ENCODE measurements around the gene TRUB1. TPM values are rescaled to one million over a fixed set of nuclear protein-coding genes. Genes with fewer than 3 reads are reported as not detected.
"Not testable (repeated sequence)": the region's sequence is repeated elsewhere in the genome, so short reads cannot be mapped to it uniquely, and the experiment has no call there.

TRUB1 gene
- 10 to 100 TPM; 17.1 to 18.5 TPM for total RNA-seq

DNA sequence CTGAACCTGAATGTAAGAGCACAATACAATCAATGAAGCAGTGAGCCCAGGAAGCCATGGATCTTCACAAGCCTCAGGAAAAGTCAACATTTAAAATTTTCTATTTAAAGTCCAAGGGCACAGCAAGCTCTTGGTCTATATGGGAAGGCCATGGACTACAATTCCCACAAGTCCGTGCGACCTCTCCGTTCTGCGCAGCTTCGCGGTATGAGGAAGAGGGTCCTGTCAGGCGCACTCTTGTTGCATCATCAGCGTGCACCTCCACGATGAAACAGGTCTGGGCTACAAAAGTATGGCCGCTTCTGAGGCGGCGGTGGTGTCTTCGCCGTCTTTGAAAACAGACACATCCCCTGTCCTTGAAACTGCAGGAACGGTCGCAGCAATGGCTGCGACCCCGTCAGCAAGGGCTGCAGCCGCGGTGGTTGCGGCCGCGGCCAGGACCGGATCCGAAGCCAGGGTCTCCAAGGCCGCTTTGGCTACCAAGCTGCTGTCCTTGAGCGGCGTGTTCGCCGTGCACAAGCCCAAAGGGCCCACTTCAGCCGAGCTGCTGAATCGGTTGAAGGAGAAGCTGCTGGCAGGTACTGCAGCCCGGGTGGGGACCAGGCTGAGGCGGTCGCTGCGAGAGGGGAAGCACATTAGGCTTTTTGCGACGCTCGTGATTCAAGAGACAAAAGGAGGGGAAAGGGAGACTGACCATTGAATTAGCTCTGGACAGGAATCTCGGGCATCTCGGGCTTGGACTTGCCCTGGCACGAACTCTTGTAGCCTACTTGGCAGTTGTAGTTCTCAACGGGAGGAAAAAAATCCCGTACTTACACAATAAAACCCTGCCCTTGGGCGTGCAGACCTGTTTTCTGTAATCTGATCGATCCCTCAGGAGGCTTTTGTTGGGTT is at the start of gene TRUB1:
TSS of gene TRUB1 (plus strand) at position 234 of the 894 bp plus-strand sequence. CDS start at position 293, 59 bp downstream.
- H3K4me1 Mint-ChIP-seq, result peaks cover 33% of the 10 kb centered on the region
- peak; percentile 85 for DNase-seq
- H3K27ac Mint-ChIP-seq, result peak within 1 kb of the TSS; percentile 92
- H3K4me3 Mint-ChIP-seq, result peak within 1 kb of the TSS; percentile 95
- peaks cover 10% of the 10 kb centered on the region for H3K36me3 Mint-ChIP-seq
- H3K27me3 Mint-ChIP-seq, result no peaks in the 10 kb centered on the region
- no peaks in the 10 kb centered on the region for H3K9me3 Mint-ChIP-seq

DNA sequence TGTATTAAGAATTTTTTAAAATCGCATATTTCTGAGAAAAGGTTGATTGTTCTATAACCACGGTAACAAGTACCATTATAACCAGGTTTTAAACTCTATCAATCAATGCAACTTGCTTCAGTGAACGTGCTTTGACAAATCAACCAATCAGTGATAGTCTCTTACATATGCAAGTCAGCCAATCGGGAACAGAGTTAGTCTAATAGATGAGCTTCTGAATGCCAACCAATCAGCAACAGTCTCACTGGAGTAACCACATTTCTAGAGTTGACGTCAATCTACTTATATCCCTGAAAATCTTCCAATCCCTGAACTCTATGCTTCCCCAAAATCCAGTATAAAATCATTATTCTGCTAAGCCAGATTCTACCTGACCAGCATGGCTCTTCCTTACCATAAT is 44.7 kb upstream of the TRUB1 start:
- H3K4me3 Mint-ChIP-seq, result no peak overlapping the region
- no peaks in the 10 kb centered on the region for H3K4me1 Mint-ChIP-seq
- peaks cover 3% of the 10 kb centered on the region for H3K27me3 Mint-ChIP-seq
- H3K27ac Mint-ChIP-seq, result no peak overlapping the region
- H3K36me3 Mint-ChIP-seq, result no peaks in the 10 kb centered on the region
- H3K9me3 Mint-ChIP-seq, result no peaks in the 10 kb centered on the region
- no peak for DNase-seq

DNA sequence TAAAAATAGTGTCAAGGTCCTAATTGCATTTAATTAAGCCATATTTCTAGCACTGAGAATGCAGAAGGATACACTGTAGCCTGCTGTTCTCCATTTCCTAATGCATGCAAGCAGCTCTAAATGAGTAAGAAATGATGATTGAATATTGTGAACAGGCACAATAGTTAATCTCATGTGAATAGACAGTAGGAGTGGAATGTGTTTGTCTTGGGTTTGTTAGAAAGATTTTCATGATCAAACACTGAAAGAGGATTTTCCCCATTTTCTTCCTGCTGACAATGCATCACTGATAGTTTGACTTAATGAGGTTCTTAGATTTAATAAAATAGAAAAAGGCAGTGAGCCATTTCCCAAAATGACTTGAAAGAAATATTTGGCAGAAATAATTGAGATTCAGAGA is 43.1 kb upstream of the TRUB1 start:
- no peaks in the 10 kb centered on the region for H3K4me1 Mint-ChIP-seq
- no peak overlapping the region for H3K4me3 Mint-ChIP-seq
- H3K27ac Mint-ChIP-seq, result no peak overlapping the region
- no peaks in the 10 kb centered on the region for H3K27me3 Mint-ChIP-seq
- no peaks in the 10 kb centered on the region for H3K36me3 Mint-ChIP-seq
- no peaks in the 10 kb centered on the region for H3K9me3 Mint-ChIP-seq
- no peak for DNase-seq

DNA sequence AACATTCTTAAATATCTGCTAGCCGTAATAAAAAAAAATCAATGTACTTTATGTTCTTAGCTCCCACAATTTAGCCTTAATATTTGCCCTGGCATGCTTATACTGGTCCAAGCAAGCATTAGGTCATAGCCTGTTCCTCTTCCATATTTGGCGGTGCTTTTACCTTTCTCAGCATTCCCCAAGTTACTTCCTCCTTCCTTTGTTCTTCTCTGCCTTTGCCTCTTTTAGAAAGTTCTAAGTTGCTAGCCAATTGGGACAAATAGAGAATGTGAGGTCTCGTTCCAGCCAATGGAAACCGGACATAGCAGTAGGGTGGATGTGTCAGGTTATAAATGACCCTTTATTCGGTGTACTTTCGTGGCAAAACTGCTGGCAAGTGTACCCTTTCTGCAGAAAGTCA is 41.0 kb upstream of the TRUB1 start:
- H3K27me3 Mint-ChIP-seq, H3K36me3 Mint-ChIP-seq, H3K4me3 Mint-ChIP-seq, H3K9me3 Mint-ChIP-seq, H3K4me1 Mint-ChIP-seq, DNase-seq, H3K27ac Mint-ChIP-seq: not testable (repeated sequence)

DNA sequence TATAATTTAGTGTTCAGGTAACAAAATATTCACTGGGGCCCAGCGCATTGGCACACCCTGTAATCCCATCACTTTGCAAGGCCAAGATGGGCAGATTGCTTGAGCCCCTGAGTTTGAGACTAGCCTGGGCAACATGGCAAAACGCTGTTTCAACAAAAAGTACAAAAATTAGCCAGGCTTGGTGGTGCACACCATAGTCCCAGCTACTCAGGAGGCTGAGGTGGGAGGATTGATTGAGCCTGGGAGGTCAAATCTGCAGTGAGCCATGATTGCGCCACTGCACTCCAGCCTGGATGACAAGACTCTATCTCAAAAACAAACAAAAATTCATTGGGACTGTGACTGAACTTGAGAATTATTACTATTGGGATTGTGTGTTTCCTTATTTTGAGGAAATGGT is 40.4 kb upstream of the TRUB1 start:
- Mint-ChIP-seq H3K27me3 (peaks cover 4% of the 10 kb centered on the region), H3K4me1 (no peaks in the 10 kb centered on the region)

DNA sequence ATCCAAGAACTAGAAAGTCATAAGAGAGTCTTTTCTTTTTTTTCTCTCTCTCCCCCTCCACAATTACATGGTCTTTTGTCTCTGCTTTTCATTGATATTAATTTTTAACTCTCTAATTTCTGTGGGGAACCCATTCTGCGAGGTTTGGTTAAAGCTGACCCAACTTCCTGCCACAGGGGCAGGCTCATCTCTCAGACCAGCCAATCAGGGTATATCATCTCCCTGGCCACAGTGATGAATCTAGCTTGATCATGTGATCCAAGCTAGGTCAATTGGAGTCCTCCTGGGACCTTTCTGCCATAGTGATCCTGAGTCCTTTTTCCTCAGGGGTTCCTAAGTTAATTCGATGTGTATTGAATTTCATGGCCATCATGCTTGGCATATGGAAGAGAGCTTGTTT is 38.0 kb upstream of the TRUB1 start:
- Mint-ChIP-seq H3K9me3 (no peaks in the 10 kb centered on the region), H3K27ac (no peak overlapping the region), H3K4me1 (no peaks in the 10 kb centered on the region), H3K27me3 (peaks cover 4% of the 10 kb centered on the region), H3K36me3 (no peaks in the 10 kb centered on the region), H3K4me3 (no peak overlapping the region)
- no peak for DNase-seq

More for the DNA sequence above, 40.4 kb upstream of the TRUB1 start:
- no peak for DNase-seq
- Mint-ChIP-seq H3K27ac (no peak overlapping the region), H3K36me3 (no peaks in the 10 kb centered on the region), H3K4me3 (no peak overlapping the region), H3K9me3 (no peaks in the 10 kb centered on the region)

DNA sequence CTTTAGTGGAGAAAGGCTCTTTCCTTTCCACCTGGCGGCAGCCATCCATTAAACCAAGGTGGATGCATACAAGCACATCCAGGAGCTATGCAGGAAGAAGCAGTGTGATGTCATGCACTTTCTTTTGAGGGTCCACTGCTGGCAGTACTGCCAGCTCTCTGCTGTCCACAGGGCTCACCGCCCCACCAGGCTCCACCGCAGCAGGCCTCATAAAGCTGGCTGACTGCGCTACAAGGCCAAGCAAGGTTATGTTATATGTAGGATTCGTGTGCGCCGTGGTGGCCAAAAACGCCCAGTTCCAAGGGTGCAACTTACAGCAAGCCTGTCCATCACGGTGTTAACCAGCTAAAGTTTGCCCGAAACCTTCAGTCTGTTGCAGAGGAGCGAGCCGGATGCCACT is 37.3 kb upstream of the TRUB1 start:
- Mint-ChIP-seq H3K4me3 (no peak overlapping the region), H3K27me3 (peaks cover 4% of the 10 kb centered on the region), H3K4me1 (no peaks in the 10 kb centered on the region), H3K27ac (no peak overlapping the region), H3K9me3 (no peaks in the 10 kb centered on the region), H3K36me3 (no peaks in the 10 kb centered on the region)
- no peak for DNase-seq

DNA sequence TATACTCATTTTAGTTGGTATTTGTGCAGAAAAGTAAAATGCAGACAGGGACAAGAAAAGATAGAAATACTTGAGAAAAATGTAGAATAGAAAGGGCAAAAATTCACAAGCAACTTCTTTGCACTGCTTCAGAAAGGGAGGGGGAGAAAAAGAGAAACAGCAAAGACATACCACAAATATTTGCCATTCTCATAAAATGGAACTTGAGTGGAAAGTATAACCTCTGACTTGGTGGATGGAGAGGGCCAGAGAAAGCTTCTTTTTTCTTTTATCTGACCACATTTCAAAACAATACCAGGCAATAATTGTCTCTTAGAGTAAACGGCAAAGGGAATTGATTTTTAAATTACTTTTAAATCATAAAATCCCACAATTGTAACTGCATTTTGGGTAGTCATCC is 35.8 kb upstream of the TRUB1 start:
- H3K27ac Mint-ChIP-seq, result no peak overlapping the region
- no peaks in the 10 kb centered on the region for H3K36me3 Mint-ChIP-seq

DNA sequence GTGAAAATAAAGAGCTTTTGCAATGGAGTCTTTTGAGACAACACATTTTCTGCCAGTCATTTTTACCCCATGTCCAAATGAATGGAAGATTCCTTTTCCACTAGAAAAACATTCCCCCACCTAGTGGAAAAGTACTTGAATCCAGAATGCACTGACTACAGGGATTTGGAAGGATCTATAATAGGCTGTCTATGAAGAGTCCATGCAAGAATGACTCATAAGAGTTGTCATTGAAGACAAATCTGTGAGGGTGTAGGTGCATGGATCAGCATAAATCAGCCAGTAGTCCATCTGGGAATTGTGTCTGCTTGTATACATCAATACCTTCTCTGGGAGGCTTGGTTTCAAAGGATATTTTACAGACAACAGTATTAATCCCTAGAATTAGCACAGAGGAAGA is 32.5 kb upstream of the TRUB1 start:
- no peak overlapping the region for H3K4me3 Mint-ChIP-seq
- H3K27me3 Mint-ChIP-seq, result peaks cover 4% of the 10 kb centered on the region
- no peaks in the 10 kb centered on the region for H3K4me1 Mint-ChIP-seq
- no peak overlapping the region for H3K27ac Mint-ChIP-seq
- no peaks in the 10 kb centered on the region for H3K9me3 Mint-ChIP-seq
- no peak for DNase-seq
- no peaks in the 10 kb centered on the region for H3K36me3 Mint-ChIP-seq

More for the DNA sequence above, 35.8 kb upstream of the TRUB1 start:
- H3K27me3 Mint-ChIP-seq, result peaks cover 4% of the 10 kb centered on the region
- H3K4me3 Mint-ChIP-seq, result no peak overlapping the region
- H3K9me3 Mint-ChIP-seq, result no peaks in the 10 kb centered on the region
- no peaks in the 10 kb centered on the region for H3K4me1 Mint-ChIP-seq
- no peak for DNase-seq

DNA sequence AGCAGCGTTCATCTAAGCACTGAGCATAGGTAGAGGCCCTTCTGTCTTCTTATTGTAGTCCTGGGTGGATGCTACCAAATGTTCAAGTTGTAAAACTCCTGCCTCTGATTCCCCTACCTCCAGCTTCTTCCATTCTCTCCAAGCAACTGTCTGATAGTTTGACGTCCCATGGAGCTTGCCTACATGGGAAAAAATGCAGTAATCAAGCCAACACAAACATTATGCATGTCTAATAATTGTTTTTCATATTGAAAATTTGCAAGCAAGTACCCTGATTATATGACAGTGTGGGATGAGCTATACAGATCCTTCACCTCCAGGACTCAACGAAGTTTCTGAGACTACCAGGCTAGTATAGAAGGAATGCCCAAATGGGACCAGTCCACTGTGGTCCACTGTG is 31.0 kb upstream of the TRUB1 start:
- Mint-ChIP-seq H3K27ac (no peak overlapping the region), H3K4me3 (no peak overlapping the region), H3K36me3 (no peaks in the 10 kb centered on the region), H3K9me3 (no peaks in the 10 kb centered on the region), H3K4me1 (no peaks in the 10 kb centered on the region), H3K27me3 (peaks cover 3% of the 10 kb centered on the region)
- no peak for DNase-seq

DNA sequence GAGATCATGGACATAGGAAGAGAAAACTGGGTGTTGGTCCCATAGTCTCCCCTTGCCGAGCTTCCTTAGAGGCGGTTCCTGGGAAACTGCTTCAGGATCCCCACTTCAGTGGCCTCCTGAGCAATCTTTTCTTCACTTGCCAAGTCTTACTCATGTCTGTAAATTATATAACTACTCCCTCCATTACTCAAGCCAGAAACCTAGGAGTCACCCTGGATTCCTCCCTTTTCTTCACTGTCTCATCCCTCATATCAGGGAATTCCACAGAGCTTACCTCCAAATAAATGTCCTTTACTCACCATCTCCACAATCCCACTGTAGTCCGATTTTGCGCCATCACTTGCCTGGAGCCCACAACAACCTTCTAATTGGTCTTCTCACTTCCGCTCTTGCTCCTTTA is 29.1 kb upstream of the TRUB1 start:
- Mint-ChIP-seq H3K27ac (no peak overlapping the region), H3K4me3 (no peak overlapping the region), H3K9me3 (no peaks in the 10 kb centered on the region), H3K27me3 (no peaks in the 10 kb centered on the region), H3K4me1 (peaks cover 2% of the 10 kb centered on the region), H3K36me3 (no peaks in the 10 kb centered on the region)
- no peak for DNase-seq

DNA sequence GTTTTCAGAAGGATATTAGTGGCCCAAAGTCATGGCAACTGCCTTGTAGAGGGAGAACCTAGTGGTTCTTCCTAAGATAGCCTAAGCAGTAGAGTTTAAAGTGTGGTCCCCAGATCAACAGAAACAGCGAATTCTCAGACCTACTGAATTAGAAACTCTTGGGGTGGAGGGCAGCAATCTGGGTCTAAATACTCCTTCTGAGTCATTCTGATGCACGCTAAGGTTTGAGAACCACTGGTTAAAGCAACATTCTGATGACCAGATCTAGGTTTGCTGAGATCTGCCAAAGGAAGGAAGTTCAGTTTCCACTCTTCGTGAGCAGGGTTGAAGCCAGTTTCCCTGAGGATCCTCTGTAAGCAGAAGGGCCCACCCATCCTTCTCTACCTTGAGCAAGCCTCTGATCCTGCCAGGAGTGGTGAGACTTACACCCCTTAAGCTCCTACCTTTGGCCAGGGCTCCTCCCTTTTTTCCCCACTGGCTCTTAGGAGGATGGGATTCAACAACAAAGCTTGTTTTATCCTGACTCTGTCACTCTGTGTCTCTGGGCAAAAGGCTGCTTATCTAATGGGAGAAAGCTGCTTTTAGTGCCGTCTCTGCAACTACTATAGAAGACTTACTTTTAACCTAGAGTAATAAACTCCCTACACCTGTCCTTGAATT is 26.8 kb upstream of the TRUB1 start:
- Mint-ChIP-seq H3K4me1 (peaks cover 9% of the 10 kb centered on the region), H3K27ac (no peak overlapping the region), H3K4me3 (no peak overlapping the region), H3K27me3 (no peaks in the 10 kb centered on the region), H3K9me3 (no peaks in the 10 kb centered on the region), H3K36me3 (no peaks in the 10 kb centered on the region)
- DNase-seq, result no peak

DNA sequence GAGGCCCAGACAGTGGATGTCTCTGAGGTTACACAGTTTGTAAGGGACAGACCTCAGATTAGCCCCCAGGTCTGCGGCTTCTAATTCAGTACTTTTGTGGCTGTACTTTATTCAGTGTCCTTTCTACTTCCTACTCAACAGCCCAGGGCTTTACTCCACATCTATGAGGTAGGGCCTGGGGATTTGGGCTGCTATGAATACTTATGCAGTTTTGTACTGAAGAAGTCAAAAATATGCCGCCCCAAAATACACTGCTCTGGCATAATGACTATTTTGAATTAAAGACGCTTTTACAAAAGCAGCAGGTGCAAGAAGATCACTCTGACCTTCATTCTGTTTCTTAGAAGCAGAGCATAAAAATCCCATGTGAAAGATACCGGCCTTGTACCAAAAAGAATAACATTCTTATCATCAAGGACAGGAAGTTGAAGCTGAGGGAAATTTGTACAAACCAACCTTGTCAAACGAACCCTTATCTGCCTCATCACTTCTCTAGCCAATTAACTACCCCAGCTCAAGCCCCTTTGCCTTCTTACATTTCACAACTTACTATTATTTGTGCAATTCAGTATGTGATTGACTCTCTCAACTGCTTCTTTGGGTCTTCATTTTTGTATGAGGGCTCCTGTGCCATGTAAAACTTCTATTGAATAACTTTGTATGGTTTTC is 26.1 kb upstream of the TRUB1 start:
- H3K27me3 Mint-ChIP-seq, result no peaks in the 10 kb centered on the region
- no peak overlapping the region for H3K4me3 Mint-ChIP-seq
- no peak overlapping the region for H3K27ac Mint-ChIP-seq
- H3K4me1 Mint-ChIP-seq, result peaks cover 9% of the 10 kb centered on the region
- no peaks in the 10 kb centered on the region for H3K9me3 Mint-ChIP-seq
- no peak for DNase-seq
- no peaks in the 10 kb centered on the region for H3K36me3 Mint-ChIP-seq

DNA sequence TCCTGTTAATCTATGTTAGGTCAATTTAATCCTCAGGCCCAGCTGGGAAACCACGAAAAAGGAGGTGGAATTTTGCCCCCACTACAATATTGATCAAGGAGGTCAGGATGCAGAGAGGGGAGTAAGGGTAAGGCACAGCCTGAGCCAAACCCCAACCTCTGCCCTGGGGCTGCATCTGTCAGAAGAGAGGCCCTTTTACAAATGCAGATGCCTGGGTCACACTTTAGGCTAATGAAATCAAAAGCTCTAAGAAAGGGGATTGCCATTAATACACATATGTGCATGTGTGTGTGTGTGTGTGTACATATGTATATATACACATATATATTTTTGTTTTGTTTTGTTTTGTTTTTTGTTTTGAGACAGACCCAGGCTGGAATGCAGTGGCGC is 25.5 kb upstream of the TRUB1 start:
- Mint-ChIP-seq H3K4me3 (no peak overlapping the region), H3K9me3 (no peaks in the 10 kb centered on the region), H3K27me3 (no peaks in the 10 kb centered on the region), H3K36me3 (no peaks in the 10 kb centered on the region), H3K27ac (no peak overlapping the region), H3K4me1 (peaks cover 9% of the 10 kb centered on the region)
- DNase-seq, result no peak

DNA sequence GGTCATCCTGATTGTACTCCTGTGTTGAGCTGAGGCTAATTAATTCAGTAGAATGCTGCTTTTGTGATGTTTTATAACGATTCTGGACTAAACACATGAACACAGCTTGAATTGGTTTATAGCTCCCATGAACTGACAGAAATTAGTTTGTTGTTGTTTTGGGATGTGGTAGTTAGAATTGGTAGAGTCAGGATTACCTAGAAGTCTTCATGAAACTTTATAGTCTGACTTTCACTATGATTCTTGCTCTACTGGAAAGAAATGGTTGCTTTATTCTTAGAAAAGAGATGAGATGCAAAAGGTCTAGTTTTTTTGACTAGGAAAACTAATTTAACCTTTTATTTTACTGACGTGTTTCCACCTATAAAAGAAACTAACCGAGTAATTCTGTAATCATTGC is 23.4 kb upstream of the TRUB1 start:
- no peak overlapping the region for H3K4me3 Mint-ChIP-seq
- H3K27me3 Mint-ChIP-seq, result peaks cover 5% of the 10 kb centered on the region
- H3K36me3 Mint-ChIP-seq, result no peaks in the 10 kb centered on the region
- no peak for DNase-seq
- no peaks in the 10 kb centered on the region for H3K9me3 Mint-ChIP-seq
- peaks cover 9% of the 10 kb centered on the region for H3K4me1 Mint-ChIP-seq
- no peak overlapping the region for H3K27ac Mint-ChIP-seq
